GM12892 (cell line): ENCODE measurements around the gene RHOJ.

ENCODE experiments used
- POLR2A ChIP-seq: IDR thresholded peaks from 2 replicates; pipeline ENCODE4 v1.6.1; 2011; ENCODE audit warnings: low read depth, low read length, control low read depth
- POLR2AphosphoS5 ChIP-seq: IDR thresholded peaks from 2 replicates; pipeline ENCODE4 v1.6.1; 2011; ENCODE audit warnings: low read depth, low read length, control low read depth
- TAF1 ChIP-seq: IDR thresholded peaks from 2 replicates; pipeline ENCODE4 v1.6.1; 2011; ENCODE audit warnings: low read depth, mild to moderate bottlenecking, control low read depth, low read length, borderline replicate concordance

DNA sequence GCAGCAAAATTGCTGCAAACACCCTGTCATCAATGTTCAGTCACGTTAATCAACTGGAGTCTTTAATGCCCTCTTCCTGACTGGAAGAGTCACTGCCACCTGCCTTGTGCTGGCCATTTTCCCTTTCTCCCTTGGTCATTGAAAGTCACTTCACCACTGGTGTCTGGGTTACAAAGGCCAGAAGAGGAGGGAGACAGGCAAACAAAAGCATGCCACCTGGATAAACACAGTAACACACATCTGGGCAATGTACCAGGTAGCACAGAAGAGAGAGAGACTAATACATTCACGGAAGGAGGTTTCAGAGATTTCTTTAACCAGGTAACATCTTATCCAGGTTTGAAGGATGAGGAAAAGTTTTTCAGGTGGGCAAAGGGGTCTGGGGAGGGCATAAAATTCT lies 81.8 kb downstream of the RHOJ start:
- TF ChIP-seq TAF1 (no peak), POLR2A (no peak), POLR2AphosphoS5 (no peak)
